Lower leg skin (tissue), 4 donors: ENCODE data around the gene SESN1. TPM values are rescaled to one million over a fixed set of nuclear protein-coding genes. Genes with fewer than 3 reads are reported as not detected.

Experiments used
- DNase-seq, 2 donors: peaks; one replicate each; pipeline ENCODE4 v3.0.0-alpha.2; 2019; ENCODE audit warnings: low spot score in 2 of 2
- H3K4me3 ChIP-seq: fragments of 200-600 bp; sonication (generic); 2 replicates; pipeline ENCODE4 v1.5.1; 2017; ENCODE audit warnings: mild to moderate bottlenecking, low read depth; ENCODE audit not compliant: poor library complexity, severe bottlenecking
- POLR2A ChIP-seq, 2 donors: fragments of 450-650 bp; IDR thresholded peaks; one replicate each; pipeline ENCODE4 v1.6.1; 2016 to 2017; ENCODE audit warnings: antibody characterized with exemption in 2 of 2, mild to moderate bottlenecking in 1 of 2, moderate library complexity in 1 of 2
- WGBS, 2 donors: methylation state at CpG; one replicate each; pipeline ENCODE4 v1.1.5; 2018; 5-methylcytosine and 5-hydroxymethylcytosine counted together
- intact Hi-C: fragments of 100-400 bp; cut with DNase I; formaldehyde crosslinking; loops from one replicate; pipeline ENCODE4 v1.15.0; 2023; ENCODE audit warnings: low total_unique reads
- total RNA-seq, 4 donors: library from RNA; depleted of rRNA; stranded (reverse); fragments of >200 nt; gene quantifications; one replicate each; pipeline ENCODE4 v1.1.0, GENCODE V29; 2016
- TF ChIP-seq, protein P1 (sequence below), 3 donors: fragments of 450-650 bp; IDR thresholded peaks; one replicate each; pipeline ENCODE4 v1.5.1; 2016; ENCODE audit warnings: antibody characterized with exemption in 3 of 3, mild to moderate bottlenecking in 3 of 3, moderate library complexity in 2 of 3

The SESN1 gene
- total RNA-seq, 4 donors from 2014 or later = 47.9 to 165 (median 110) TPM

- TF ChIP-seq, protein P1, sequence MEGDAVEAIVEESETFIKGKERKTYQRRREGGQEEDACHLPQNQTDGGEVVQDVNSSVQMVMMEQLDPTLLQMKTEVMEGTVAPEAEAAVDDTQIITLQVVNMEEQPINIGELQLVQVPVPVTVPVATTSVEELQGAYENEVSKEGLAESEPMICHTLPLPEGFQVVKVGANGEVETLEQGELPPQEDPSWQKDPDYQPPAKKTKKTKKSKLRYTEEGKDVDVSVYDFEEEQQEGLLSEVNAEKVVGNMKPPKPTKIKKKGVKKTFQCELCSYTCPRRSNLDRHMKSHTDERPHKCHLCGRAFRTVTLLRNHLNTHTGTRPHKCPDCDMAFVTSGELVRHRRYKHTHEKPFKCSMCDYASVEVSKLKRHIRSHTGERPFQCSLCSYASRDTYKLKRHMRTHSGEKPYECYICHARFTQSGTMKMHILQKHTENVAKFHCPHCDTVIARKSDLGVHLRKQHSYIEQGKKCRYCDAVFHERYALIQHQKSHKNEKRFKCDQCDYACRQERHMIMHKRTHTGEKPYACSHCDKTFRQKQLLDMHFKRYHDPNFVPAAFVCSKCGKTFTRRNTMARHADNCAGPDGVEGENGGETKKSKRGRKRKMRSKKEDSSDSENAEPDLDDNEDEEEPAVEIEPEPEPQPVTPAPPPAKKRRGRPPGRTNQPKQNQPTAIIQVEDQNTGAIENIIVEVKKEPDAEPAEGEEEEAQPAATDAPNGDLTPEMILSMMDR (IDR thresholded peaks at IDR 0.05) = no peak
- no peak for TF ChIP-seq POLR2A (IDR thresholded peaks at IDR 0.05)
- intact Hi-C loops = no loop called here
- DNase-seq = no peak
- no peak overlapping the region for H3K4me3 ChIP-seq
- WGBS, 2 donors = 85 to 91% methylated on average over 7 of the region's 7 CpGs
Observed at GRCh38 chr6:108960601-108961000, 134.0 kb downstream of the SESN1 start.

DNA sequence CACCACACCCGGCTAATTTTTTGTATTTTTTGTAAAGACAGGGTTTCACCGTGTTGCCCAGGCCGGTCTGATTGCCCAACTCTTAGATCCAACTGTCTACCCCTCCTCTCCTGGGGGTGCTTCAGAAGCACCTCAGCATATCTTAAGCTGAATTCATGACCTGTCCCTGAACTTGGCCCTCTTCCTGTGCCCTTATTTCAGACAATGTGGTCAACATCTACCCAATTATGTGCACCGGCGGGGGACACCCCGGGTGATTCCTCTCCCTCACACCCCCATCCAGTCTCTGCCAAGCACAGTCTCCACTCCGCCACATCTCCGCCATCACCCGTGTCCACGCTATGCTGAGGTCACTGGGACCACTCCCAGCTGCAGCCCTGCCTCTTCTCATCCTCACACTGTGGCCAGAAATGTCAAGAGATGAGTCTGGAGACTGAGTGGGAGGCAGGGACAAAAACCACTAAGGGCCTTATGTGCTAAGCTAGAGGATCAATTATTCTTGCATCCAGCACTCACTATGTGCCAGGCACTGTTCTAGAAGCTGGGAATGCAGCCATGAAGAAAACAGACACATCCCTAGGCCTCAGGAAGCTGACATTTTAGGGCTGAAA, 134.6 kb downstream of the SESN1 start:
- TF ChIP-seq, protein P1 (IDR thresholded peaks at IDR 0.05) = no peak
- no peak for TF ChIP-seq POLR2A (IDR thresholded peaks at IDR 0.05)
- DNase-seq = no peak
- H3K4me3 ChIP-seq = no peak overlapping the region
- intact Hi-C loops = no loop called here
- 91 to 97% methylated on average over 10 of the region's 10 CpGs for WGBS, 2 donors

GRCh38 chr6:108958900-108959770, 135.5 kb downstream of the SESN1 start:
- intact Hi-C loops = no loop called here
- no peak for DNase-seq
- no peak for TF ChIP-seq POLR2A (IDR thresholded peaks at IDR 0.05)
- TF ChIP-seq, protein P1 (IDR thresholded peaks at IDR 0.05) = no peak
- WGBS, 2 donors = 86 to 88% methylated on average over 10 of the region's 10 CpGs
- no peak overlapping the region for H3K4me3 ChIP-seq

- TF ChIP-seq, protein P1 (IDR thresholded peaks at IDR 0.05) = no peak
- no peak for TF ChIP-seq POLR2A (IDR thresholded peaks at IDR 0.05)
- no peak overlapping the region for H3K4me3 ChIP-seq
- 91 to 93% methylated on average over 4 of the region's 4 CpGs for WGBS, 2 donors
- no peak for DNase-seq
- intact Hi-C loops = no loop called here
Observed at GRCh38 chr6:108957221-108957620, 137.4 kb downstream of the SESN1 start.

DNA sequence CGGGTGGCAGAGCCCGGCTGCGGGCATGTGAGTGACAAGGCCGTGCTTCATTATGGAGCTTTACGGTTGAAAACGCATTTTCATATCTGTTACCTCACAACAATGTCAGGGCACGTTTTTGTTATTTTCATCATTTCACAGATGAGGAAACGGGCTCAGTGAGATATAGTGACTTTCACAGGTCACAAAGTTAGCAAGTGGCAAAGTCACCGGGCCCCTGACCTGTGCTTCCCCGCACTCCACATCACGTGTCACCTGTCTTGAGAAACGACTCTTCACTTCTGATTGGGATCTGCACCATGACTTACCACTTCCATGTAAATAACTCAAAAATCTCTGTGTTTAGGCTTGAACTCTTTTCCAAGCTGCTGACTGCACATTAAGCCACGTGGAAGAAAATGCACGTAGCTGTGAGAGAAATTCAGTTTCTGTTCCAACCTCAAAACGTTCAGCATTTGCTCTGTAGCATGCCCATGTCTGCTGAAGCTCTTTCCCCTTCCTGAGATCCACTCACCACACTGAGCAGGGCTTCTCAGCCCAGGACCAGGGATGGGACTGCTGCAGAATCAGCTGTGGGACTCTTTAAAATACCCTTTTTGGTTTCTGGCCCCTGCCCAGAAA, 139.2 kb downstream of the SESN1 start:
- DNase-seq = no peak
- intact Hi-C loops = no loop called here
- 87% methylated on average over 15 of the region's 15 CpGs for WGBS, 2 donors

More for the DNA sequence above, 139.2 kb downstream of the SESN1 start:
- no peak for TF ChIP-seq POLR2A (IDR thresholded peaks at IDR 0.05)
- TF ChIP-seq, protein P1 (IDR thresholded peaks at IDR 0.05) = no peak
- no peak overlapping the region for H3K4me3 ChIP-seq
